Stimulated activated CD4-positive, alpha-beta T cell treated with anti-CD3 and anti-CD28 coated beads, Interleukin-4, amount 100 ng/mL, for 1 hour (primary cell): ENCODE results near the gene COL21A1.

ENCODE experiments used
- DNase-seq: peaks from one replicate; pipeline ENCODE4 v3.0.0-alpha.2; 2020

The COL21A1 gene

DNA sequence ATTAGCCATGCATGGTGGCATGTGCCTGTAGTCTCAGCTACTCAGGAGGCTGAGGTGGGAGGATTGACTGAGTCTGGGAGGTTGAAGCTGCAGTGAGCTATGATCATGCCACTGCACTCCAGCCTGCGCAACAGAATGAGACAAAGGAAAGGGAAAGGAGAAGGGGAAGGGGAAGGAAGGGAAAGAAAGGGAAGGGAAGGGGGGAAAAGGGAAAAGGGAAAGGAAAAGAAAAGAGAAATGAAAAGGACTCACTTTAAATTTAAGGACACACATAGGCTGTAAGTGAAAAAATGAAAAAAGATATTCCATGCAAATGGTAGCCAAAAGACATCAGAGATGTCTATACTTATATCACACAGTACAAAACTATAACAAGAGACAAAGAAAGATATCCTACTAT, 74.2 kb downstream of the COL21A1 start:
- no peak for DNase-seq

DNA sequence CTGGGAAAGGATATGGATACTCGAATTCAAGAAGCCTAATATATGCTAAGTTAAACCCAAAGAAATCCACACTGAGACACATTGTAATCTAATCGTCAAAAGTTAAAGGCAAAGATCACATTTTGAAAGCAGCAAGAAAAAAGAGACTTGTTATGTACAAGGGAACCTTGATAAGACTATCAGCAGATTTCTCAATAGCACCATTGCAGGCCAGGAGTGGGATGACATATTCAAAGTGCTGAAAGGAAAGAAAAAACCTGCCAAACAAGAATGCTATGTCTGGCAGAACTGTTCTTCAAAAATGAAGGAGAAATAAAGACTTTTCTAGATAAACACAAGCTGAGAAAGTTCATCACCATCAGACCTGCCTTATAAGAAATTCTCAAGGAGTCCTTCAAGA, 75.2 kb downstream of the COL21A1 start:
- no peak for DNase-seq

DNA sequence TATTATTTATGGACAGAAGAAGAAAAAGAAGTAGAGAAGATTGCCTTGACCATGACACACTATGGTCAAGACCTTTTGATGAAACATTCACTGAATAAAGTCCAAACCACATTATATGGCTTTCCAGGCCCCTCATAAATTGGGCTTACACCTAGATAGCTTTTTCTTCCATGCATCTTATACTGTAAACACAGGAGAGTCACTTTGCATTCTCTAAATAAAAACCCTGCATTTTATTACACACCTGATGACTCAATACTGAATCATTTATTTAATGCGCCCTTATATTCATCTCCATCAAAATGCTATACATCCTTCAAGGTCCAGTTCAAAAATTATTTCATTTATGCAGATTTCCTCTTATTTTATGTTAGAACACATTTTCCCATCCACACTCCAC, 78.0 kb downstream of the COL21A1 start:
- DNase-seq, result no peak

DNA sequence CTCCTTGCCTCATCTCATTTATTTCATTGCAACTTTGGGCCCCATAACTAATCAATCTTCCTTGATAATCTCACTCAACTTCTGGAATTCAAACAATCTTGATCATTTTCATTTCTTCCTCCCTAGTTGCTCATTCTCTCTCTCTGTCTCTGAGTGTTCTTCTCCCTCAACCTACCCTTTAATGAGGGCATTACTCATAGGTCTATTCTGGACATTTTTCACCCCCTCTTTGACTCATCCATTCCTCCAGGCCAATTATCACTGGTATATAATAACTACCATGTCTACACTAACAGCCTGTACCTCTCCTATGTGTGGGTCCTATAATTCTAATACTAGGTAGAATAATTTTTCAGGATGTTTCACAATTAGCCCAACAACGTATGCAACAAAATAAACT, 78.8 kb downstream of the COL21A1 start:
- DNase-seq, result no peak

DNA sequence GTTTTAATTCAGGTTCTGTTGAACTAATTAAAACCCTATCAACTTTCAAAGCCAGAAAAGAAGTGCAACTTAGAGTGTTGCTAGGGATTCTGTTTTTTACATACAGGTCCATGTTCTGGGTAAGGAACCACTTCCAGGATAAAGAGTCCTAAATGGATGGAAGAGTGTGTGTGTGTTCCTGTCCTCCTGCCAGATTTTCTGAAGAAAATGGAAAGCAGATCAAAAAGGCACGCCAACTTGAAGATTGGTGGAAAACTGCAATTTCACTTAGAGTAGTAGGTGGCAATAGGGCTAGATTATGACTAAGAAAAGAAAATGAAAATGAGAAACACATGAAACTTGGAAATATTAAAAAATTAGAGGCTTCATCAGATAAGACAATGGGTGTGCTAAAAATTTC, 85.3 kb downstream of the COL21A1 start:
- no peak for DNase-seq

DNA sequence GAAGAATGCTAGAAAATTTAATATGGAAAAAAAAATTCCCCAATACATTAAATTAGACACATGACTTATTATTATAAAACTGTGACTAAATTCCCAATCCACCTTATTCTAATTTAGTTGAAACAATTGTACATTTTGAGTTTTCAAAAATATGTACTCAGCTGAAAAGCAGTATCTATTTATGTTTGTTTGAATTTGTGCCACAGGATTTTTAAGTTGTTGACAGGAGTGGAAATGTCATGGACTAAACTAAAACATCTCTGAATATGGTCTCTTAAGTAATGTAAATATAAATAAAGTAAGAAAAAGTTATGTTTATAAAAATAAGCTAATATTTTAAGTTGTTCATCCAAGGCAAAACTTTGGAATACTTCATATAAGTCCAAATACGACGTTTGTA, 86.9 kb downstream of the COL21A1 start:
- DNase-seq, result no peak

DNA sequence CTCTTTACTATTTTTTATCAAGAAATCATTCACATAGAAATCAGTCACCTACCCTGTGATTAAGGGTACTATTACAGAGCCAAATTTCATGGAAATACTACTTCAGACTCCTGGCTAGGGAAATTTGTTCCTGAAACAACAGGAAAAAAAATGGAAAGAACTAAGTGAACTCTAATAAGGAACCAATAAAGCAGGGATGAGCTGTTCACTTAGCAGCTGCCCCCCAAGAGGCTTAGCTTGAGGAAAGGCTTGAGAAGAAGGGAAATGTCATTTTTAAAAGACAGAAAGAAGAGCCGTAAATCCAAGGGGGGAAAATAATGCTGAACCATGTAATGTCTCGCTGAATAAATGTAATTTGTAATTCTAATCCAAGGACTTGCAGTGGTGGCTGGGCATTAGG, 88.8 kb downstream of the COL21A1 start:
- DNase-seq, result no peak

DNA sequence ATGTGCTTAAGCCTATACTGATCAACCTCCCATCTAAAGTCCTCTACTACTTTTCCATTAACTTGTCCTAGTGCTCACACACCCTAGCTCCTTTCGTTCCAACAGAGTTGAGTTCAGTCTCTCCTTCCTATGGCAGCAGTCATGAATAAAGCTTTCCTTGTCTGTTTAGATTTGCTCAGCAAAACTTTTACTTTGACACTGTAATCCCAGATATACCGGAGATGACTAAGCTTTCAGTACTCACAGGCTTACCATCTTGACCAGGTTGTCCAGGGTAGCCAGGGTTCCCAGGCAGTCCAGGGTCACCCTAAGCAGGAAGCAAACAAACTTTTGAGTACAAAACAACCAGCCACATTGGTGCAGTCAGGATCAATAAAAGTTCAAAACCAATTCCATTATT, 90.7 kb downstream of the COL21A1 start:
- no peak for DNase-seq

DNA sequence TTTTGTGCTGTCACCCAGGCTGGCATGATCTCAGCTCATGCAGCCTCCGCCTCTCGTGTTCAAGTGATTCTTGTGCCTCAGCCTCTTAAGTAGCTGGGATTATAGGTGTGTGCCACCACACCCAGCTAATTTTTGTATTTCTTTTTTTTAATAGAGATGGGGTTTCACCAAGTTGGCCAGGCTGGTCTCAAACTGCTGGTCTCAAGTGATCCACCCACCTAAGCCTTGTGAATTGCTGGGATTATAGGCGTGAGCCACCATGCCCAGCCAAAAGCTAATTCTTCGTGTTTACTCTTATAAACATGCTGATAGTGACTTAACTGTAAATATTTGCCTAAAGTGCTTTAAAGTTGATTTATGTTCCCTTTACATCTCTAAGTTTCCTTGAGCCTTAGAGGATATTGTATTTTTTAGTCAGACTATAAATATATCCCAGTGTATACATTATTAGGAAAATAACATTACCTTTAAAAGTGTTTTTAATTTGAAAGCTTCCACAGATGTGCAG, 91.7 kb downstream of the COL21A1 start:
- DNase-seq, result no peak

DNA sequence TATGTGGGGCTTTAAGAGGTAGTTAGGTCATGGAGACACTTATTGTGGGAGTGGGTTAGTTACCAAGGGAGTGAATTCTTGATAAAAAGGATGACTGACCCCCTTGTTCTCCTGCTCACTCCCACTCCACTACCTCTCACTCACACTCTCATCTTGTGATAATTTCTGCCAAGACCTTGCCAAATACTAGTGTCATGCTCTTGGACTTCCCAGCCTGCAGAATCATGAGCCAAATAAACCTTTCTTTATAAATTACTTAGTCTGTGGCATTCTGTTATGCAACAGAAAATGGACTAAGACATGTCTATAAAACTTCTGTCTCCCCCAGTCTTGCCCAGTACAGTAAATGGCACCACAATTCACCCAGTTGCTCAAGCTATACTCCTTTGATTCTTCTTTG, 93.3 kb downstream of the COL21A1 start:
- no peak for DNase-seq

DNA sequence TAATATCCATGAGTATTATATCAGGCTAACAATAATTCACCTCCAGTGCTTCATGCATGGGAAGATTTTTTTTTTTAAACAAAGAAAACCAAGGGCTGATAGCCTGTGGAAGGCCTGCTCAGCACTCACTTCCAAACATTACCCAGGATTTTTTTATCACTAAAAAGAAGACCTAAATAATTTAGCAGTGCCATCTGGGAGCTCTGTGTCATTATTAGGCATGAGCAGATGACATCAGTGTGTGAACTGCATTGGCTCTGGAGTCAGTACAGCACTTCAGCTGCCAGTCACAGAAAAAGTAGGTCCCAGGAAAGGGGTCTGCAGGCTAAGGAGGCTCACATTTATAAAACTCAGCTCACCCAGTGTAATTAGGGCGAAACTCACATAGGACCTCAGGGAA, 94.8 kb downstream of the COL21A1 start:
- DNase-seq, result no peak

DNA sequence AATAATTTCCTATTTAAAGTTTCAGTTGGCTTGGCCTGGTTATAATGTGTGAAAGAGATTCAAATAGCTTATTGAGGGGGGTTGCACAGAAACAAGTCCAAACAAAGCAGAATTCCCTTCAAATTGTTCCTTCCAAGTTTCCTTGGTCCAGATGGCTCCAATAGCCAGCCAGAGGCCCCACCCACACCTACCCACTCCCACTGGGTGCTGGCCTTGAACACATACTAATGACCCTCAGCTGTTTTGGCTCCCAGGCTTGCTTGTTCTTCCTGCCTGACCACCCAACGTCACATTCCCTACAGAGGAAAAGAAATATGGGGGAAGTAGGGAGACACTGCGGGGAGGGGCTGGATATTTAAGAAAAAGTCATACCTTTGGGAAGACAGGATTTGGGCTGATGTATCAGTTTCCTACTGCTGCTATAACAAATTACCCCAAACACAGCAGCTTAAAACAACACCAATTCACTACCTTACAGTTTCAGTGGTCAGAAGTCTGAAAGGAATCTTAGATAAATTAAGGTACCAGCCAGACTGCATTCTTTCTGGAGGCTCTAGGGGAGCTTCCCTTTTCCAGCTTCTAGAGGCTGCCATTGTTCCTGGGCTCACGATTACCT, 95.7 kb downstream of the COL21A1 start:
- no peak for DNase-seq

DNA sequence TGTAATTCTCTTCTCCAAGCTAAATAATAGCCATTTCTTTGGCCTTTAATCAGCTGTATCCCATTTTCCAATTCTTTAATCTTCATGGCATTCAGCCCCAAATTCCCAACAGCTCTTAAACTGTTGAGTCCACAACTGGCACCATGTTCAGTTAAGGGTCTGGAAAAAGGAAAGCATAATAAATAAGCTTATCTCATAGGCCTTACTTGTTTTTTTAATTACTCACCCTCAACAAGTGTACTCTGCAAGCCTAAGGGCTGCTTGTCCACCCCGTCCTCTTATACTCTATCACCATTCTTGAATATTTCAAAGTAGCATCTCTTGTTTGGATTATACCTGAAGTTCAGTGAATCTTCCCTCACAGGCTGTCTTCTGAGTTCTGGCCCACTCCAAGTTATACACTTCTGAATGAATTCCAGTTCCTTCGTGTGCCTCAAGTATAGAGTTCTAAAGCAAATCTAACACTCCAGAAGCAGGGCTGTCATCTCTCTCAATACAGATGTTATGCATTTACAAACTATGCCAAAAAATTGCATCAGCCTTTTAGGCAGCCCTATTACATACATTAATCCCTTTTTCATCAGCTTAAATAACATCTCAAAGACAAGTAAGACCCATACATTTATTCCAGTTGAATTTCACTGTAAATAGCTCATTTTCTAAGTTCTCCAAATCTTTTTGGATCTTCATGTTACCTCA, 98.7 kb downstream of the COL21A1 start:
- no peak for DNase-seq

DNA sequence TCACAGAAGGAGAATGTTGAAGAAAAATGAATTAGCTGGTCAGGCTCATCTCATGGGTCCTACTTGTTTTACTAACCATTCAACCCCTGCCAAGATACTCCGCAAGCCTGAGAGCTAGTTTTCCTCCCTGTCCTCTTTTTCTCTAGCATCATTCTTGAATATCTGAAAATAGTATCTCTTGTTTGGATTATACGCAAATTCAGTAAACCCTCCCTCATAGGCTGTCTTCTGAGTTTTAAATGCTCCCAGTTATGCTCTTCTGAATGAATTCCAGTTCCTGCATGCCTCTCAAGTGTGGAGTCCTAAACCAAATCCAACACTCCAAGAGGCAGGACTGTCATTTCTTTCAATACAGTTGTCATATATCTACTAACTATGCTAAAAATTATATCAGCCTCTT, 99.6 kb downstream of the COL21A1 start:
- no peak for DNase-seq

DNA sequence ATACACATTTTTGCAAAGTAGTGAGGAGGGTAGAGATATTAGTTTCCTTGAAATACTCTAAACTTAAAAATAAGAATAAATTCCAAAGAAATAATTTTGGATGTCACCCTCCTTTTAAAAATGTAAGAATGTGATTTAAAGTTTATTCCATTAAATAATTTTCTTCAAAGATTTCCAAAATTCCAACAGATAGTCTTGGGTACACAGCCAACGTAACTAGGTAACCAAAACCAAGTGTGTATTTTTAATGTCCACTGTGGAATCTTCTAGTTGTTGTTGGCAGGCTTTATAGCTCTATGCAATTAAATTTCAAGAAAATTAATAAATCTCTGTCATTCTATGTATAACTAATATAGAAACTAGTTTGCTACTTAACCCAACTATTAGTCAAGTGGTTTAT, 101.3 kb downstream of the COL21A1 start:
- DNase-seq, result no peak

DNA sequence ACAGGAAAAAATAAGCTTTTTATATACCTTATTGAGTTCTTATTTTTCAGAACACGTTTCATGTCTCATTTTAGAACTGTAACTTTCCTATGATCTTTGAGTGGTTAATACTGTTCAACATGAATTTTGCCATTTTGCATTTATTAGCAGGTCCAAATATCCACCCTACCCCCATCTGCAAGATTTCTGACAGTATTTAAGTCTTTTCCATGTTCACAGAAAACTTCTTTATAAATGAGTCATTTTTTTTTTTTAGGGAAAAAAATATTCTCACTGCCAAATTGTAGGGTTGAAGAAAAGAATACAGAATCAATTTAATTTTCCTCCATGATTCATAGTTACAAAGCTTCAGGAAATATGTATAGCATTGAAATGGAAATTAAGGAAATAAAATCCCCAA, 101.8 kb downstream of the COL21A1 start:
- DNase-seq, result no peak

DNA sequence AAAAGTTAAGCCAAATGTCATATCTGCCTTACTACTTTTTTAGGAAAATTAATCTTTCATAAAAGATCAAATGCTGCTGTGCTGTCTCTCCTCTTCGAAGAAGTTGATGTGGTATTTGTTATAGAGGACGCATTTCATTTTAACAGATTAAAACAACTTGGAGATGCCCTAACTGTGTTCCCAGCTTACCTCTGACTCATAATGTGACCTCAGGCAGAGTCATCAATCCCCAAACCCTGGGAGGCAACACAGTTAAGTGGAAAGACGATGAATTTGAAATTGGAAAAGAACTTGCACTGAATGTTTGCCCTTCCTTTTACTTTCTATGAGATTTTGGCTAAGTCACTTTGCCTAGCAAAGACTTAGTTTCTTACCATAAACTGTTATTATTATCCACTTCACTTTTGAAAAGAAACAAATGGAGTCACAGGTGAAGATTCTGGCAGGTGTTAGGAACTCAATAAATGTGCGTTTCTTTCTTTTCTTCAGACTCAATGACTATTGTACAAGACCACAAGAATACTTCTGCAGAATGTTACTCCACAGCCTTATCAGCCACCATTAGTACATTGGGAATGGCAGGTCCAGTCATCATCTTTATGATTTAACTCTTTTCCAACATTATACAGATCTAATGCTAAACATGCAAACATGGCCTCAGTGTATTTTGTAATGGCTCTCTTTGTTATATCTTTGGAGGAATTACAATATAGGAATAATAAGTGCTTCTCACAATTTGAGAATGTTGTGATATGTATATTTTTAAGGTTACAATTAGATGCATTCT, 102.6 kb downstream of the COL21A1 start:
- no peak for DNase-seq

DNA sequence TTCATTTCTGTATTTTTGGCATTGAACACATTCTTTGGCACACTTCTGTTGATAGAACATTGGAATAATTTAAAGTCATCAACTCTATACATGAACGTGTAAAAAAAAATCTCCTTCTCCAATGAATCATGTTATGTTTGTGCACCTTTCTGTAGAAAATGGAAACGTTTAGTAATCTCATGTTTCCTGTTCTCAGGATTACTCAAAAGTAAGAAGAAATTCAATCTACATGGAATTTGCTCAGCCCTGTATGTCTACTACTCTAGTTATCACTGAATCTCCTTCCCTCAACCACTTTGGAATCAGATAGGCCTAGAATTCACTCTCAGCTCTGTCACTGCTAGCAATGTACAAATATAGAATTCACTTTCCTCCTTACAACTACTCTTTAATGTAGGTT, 103.6 kb downstream of the COL21A1 start:
- no peak for DNase-seq

DNA sequence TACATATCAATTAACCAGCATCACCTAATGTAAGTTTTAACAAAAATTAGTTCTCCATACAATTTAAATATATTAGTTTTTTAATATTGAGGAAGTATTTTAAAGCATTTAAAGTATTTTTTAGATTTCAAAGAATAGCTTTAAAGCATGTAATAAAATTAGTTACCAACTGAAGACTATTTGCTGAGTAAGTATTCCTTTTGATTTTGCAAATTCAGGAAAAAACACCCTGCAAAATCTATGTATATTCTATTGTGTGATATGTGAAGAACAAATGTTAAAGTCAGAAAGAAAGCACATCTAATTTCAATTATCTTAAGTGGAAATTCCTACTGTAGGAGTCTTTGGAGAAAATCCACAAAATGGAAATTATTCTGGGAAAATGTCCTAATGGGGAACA, 107.3 kb downstream of the COL21A1 start:
- no peak for DNase-seq

DNA sequence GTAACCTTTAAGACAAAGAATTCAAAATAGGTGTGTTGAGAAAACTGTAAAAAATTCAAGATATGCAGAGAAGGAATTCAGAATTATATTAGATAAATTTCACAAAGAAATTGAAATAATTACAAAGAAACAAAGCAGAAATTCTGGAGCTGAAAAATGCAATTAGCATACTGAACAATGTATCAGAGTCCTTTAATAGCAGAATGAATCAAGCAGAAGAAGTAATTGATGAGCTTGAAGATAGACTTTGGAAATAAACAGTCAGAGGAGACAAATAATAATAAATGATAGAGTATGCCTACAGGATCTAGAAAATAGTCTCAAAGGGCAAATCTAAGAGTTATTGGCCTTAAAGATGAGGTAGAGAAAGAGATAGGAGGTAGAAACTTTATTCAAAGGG, 131.7 kb downstream of the COL21A1 start:
- no peak for DNase-seq

DNA sequence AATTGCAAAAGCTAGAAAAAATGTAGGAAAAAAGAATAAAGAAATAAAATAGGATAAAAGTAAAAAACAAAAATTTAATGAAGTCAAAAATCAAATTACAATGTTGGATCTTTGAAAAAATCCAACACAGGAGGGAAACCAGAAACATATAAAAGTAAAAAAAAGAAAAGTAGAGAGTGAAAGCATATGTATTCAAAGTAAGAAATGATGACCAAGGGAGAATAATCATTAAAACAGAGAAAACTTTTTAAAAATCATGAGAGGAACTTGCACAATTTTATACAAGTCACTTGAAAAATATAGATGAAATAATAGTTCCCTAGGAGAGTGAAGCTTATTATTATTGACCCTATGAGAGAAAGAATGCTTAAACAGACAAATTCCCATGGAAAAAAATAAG, 138.2 kb downstream of the COL21A1 start:
- no peak for DNase-seq

DNA sequence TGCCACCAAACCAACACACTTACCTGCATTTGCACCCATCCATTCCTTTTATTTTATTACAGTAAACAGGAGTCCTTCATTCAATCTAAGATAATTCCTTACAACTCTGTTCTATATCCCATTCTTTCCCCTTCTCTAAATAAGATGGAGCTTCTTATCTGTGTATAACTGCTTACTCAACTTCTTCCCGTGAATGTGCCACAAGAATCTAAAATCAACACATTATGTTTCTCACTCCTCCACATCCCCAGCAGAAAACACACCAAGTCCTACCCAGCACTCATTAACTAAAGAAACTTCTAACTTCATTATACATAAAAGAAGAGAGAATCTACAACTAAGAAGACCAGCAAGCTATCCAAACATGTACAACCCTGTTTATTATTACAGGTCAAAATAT, 141.1 kb downstream of the COL21A1 start:
- no peak for DNase-seq

DNA sequence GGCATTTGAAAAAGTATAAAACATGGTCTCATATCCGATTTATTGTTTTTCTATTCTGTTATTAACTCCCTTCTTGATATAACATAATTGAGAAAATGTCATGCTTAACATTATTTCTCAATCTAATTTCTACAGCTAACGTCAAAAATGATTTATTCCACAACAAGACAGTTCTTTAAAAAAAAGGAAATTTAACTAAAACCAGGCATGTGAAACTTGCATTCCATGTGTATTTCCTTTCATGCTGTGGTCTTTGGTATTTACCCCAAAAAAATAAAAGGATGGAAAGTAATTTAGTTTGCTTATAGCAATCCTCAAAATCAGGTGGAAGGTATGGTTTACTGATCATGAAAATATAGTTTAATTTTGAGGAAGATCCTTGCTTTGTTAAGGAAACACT, 142.8 kb downstream of the COL21A1 start:
- DNase-seq, result no peak

DNA sequence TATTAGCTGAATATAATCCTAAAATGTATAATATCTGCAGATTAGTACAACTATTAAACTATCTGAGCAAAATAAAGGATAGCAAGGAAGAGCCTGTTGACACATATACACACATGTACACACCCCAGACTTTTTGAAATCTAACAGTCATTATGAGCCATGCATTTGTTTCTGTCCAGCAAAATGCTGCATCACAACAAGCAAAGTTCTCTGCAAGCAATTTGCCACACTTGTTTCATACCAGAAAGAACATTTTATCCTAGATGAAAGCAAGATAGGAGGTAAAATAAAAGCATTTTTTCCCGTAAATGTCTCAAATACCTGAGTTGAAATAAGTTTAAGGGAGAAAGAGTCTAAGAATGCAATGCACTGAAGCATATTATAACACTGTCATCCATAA, 145.2 kb downstream of the COL21A1 start:
- no peak for DNase-seq
